Rectal smooth muscle tissue (tissue), 1 donor: ENCODE data around the gene ETFDH.
A peak's percentile ranks its signal among the peaks of the same experiment; 100 is the strongest.
"Not testable (repeated sequence)": the region's sequence is repeated elsewhere in the genome, so short reads cannot be mapped to it uniquely, and the experiment has no call there.

ENCODE experiments used
- H3K27ac ChIP-seq: one replicate; pipeline ENCODE4 v1.7.0; 2013; ENCODE audit warnings: low read depth, low read length, inconsistent platforms
- H3K27me3 ChIP-seq: one replicate; pipeline ENCODE4 v1.7.0; 2013; ENCODE audit warnings: low read length; ENCODE audit not compliant: control insufficient read depth, insufficient read depth
- H3K36me3 ChIP-seq: one replicate; pipeline ENCODE4 v1.7.0; 2013; ENCODE audit warnings: low read length; ENCODE audit not compliant: control insufficient read depth, insufficient read depth
- H3K4me1 ChIP-seq: one replicate; pipeline ENCODE4 v1.7.0; 2013; ENCODE audit warnings: low read length; ENCODE audit not compliant: control insufficient read depth, insufficient read depth
- H3K4me3 ChIP-seq: one replicate; pipeline ENCODE4 v1.7.0; 2013; ENCODE audit warnings: low read length
- H3K9ac ChIP-seq: one replicate; pipeline ENCODE4 v1.7.0; 2013; ENCODE audit warnings: low read length

Gene ETFDH

DNA sequence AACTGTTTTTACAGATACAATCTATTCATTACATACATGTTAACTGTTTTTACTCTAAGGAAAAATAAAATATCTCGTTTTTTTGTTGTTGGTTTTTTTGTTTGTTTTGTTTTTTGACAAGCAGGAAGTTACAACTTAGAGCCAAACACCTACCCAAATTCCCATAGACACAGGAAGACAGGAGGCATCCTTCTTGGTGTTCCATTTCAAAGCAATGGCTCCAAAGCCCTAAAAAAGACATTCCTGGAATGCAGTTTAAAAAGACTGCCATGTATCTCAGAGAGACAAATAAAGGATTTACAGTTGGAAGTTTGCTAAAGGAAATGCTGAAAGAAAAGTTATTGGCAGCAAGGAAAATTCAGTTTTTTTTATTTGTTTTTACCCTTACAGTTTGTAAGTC is 16.7 kb downstream of the ETFDH start:
- H3K27me3 ChIP-seq: no peaks in the 10 kb centered on the region
- H3K9ac ChIP-seq: no peak overlapping the region
- H3K36me3 ChIP-seq: no peaks in the 10 kb centered on the region
- no peaks in the 10 kb centered on the region for H3K4me1 ChIP-seq
- H3K4me3 ChIP-seq: no peak overlapping the region
- no peak overlapping the region for H3K27ac ChIP-seq

DNA sequence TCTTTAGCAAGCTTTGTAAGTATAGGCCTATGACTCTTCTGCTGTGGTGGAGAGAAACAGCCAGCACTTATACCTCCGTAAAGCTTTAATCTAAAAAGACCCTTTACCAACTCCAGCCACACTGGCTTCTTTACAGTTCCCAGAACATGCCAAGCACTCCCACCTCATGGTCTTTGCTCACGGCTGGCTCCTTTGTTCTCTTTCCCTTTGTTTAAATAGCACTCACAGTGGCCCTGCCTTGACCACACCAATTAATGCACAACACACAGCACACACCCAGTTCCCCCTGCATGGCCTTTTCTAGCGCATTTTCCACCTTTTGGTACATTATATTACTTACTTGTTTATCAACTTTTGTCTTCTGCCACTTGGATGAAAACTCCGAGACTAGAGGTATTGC is 32.2 kb downstream of the ETFDH start:
- Histone ChIP-seq H3K27ac (no peak overlapping the region), H3K4me1 (no peaks in the 10 kb centered on the region), H3K4me3 (no peak overlapping the region), H3K27me3 (no peaks in the 10 kb centered on the region), H3K9ac (no peak overlapping the region), H3K36me3 (no peaks in the 10 kb centered on the region)

GRCh38 chr4:158710814-158711213 is 38.7 kb downstream of the ETFDH start:
- Histone ChIP-seq H3K9ac (no peak overlapping the region), H3K4me3 (no peak overlapping the region), H3K27me3 (no peaks in the 10 kb centered on the region), H3K27ac (no peak overlapping the region), H3K36me3 (peaks cover 12% of the 10 kb centered on the region), H3K4me1 (no peaks in the 10 kb centered on the region)

DNA sequence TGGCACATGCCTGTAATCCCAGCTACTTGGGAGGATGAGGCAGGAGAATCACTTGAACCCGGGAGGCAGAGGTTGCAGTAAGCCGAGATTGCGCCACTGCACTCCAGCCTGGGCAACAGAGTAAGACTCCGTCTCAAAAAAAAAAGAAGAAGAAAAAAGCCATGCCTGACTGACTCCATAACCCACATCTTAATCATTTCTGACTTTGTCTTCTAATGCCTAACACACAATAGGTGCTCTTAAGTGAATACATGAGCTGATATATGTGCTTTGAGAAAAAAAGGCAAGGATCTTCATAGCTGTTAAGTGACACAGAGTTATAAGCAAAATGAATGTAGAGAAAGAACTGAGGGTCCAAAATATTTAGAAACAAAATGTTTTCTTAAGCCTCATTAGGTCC is 40.5 kb downstream of the ETFDH start:
- H3K27me3 ChIP-seq, H3K4me1 ChIP-seq, H3K9ac ChIP-seq, H3K4me3 ChIP-seq, H3K27ac ChIP-seq: not testable (repeated sequence)
- H3K36me3 ChIP-seq: peaks cover 12% of the 10 kb centered on the region

GRCh38 chr4:158714937-158715336 is 42.8 kb downstream of the ETFDH start:
- no peaks in the 10 kb centered on the region for H3K27me3 ChIP-seq

DNA sequence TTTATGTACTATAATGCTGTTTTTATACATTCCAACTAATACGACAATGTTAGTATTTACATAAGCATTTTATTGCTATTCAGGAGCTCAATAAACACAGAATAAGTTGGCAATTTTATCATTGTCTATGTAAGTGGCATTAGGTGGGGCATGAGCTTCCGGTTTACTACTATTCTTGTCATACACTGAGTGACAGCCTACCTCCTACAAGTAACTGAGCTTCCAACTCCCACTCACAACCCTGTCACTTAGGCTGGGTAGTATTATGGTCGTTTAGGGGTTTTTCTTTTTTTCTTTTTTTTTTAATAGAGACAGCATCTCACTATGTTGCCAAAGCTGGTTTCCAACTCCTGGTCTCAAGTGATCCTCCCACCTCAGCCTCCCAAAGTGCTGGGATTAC is 43.7 kb downstream of the ETFDH start:
- Histone ChIP-seq H3K27ac (no peak overlapping the region), H3K4me1 (no peaks in the 10 kb centered on the region), H3K9ac (no peak overlapping the region), H3K4me3 (no peak overlapping the region), H3K27me3 (no peaks in the 10 kb centered on the region), H3K36me3 (peaks cover 17% of the 10 kb centered on the region)

More at GRCh38 chr4:158714937-158715336, 42.8 kb downstream of the ETFDH start:
- Histone ChIP-seq H3K36me3 (peaks cover 20% of the 10 kb centered on the region), H3K9ac (no peak overlapping the region), H3K4me1 (no peaks in the 10 kb centered on the region), H3K4me3 (no peak overlapping the region), H3K27ac (no peak overlapping the region)

- peaks cover 15% of the 10 kb centered on the region for H3K36me3 ChIP-seq
- H3K27me3 ChIP-seq: no peaks in the 10 kb centered on the region
- no peak overlapping the region for H3K4me3 ChIP-seq
- no peak overlapping the region for H3K9ac ChIP-seq
- peaks cover 8% of the 10 kb centered on the region for H3K4me1 ChIP-seq
- no peak overlapping the region for H3K27ac ChIP-seq
Observed at GRCh38 chr4:158721680-158722079, 49.6 kb downstream of the ETFDH start.

GRCh38 chr4:158722291-158722916 is 50.3 kb downstream of the ETFDH start:
- H3K27ac ChIP-seq: peak overlapping the region; percentile 88
- H3K27me3 ChIP-seq: no peaks in the 10 kb centered on the region

GRCh38 chr4:158722917-158723793 is 51.1 kb downstream of the ETFDH start, which contains the start of gene PPID:
Gene PPID, minus strand, starts transcription at chr4:158723396. Its CDS starts 108 bp downstream, at chr4:158723288.
- Histone ChIP-seq H3K27me3 (no peaks in the 10 kb centered on the region), H3K9ac (peak within 1 kb of the TSS; percentile 72), H3K4me1 (peaks cover 8% of the 10 kb centered on the region), H3K36me3 (peaks cover 10% of the 10 kb centered on the region), H3K27ac (peak within 1 kb of the TSS; percentile 88), H3K4me3 (peak within 1 kb of the TSS; percentile 83)

More at GRCh38 chr4:158722291-158722916, 50.3 kb downstream of the ETFDH start:
- Histone ChIP-seq H3K9ac (peak overlapping the region; percentile 72), H3K4me3 (peak overlapping the region; percentile 83), H3K4me1 (peaks cover 8% of the 10 kb centered on the region), H3K36me3 (peaks cover 15% of the 10 kb centered on the region)

- Histone ChIP-seq H3K27me3 (no peaks in the 10 kb centered on the region), H3K27ac (no peak overlapping the region), H3K36me3 (peaks cover 5% of the 10 kb centered on the region), H3K4me1 (peaks cover 8% of the 10 kb centered on the region), H3K9ac (no peak overlapping the region), H3K4me3 (no peak overlapping the region)
Observed at GRCh38 chr4:158724637-158725036, 52.5 kb downstream of the ETFDH start.

- H3K4me1 ChIP-seq: peaks cover 8% of the 10 kb centered on the region
- H3K36me3 ChIP-seq: no peaks in the 10 kb centered on the region
- no peak overlapping the region for H3K4me3 ChIP-seq
- no peak overlapping the region for H3K27ac ChIP-seq
- H3K9ac ChIP-seq: no peak overlapping the region
- H3K27me3 ChIP-seq: no peaks in the 10 kb centered on the region
Observed at GRCh38 chr4:158726633-158727032, 54.5 kb downstream of the ETFDH start.

DNA sequence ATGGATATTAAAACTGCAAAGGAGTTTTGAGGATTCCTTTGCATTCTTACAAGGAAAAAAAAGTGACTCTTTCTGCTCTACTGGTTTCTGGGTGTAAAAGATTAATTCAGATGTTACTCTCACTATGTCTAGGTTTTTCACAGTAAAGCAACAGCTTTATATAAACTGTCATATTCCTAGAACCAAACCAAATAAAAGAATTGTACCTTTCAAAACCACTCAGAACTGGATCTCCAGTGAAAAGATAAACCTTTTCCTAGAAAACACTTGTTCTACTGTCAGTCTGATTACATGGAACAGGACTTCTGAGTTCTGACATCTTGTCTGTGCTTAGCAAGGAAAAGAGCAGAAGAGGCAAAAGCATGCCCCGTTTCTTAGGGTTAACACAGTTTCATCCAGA is 56.1 kb downstream of the ETFDH start:
- Histone ChIP-seq H3K9ac (no peak overlapping the region), H3K4me1 (no peaks in the 10 kb centered on the region), H3K4me3 (no peak overlapping the region), H3K27me3 (no peaks in the 10 kb centered on the region), H3K27ac (no peak overlapping the region), H3K36me3 (no peaks in the 10 kb centered on the region)
